SK-N-MC (cell line): ENCODE data around the gene HYI.

Experiments
- EZH2 ChIP-seq: fragments of 200-600 bp; sonication (generic); IDR thresholded peaks from one replicate; pipeline ENCODE4 v1.6.1; 2017; ENCODE audit warnings: antibody characterized with exemption
- POLR2AphosphoS5 ChIP-seq: IDR thresholded peaks from 2 replicates; pipeline ENCODE4 v1.6.1; 2012; ENCODE audit warnings: mild to moderate bottlenecking, low read depth, low read length, borderline replicate concordance

DNA sequence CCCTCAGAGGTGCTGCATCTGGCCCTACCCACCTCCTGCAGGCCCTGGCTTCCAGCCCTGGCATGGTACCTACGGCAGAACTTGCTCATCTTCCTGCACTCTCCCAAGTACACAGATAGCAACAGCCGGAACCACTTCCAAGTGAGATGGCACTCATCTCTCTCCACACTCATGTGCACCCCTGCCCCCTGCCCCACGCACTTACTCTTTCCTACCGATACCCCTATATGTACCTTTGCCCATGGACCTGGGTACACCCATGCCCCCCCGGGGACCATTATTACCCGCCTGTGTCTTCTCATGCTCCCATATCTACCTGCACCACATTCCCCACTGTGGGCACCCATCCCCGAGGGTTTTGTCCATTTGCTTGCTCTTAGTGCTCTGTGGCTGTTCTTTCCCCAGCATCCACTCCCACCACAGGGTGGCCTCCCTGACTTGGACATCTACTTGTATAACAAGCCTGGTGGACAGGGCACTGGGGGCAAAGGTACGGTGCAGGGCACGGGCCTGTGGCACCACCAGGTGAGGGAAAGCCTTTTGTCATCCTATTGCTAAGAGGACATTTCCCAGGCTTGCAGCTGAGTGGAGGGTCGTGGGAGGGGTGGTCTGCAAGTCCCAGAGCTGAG lies 14.7 kb downstream of the HYI start:
- no peak for TF ChIP-seq EZH2
- TF ChIP-seq POLR2AphosphoS5: no peak
